GM12878 (cell line): ENCODE results near the gene PDLIM3.

ENCODE experiments used
- EZH2 ChIP-seq: IDR thresholded peaks from 2 replicates; pipeline ENCODE4 v1.6.1; 2012; ENCODE audit warnings: low read depth, mild to moderate bottlenecking, control low read depth, inconsistent platforms, low read length, borderline replicate concordance; ENCODE audit not compliant: control insufficient read depth
- SIX5 ChIP-seq: IDR thresholded peaks from 2 replicates; pipeline ENCODE4 v1.6.1; 2011; ENCODE audit warnings: mild to moderate bottlenecking, low read depth, low read length, moderate library complexity; ENCODE audit not compliant: severe bottlenecking
- SP1 ChIP-seq: IDR thresholded peaks from one replicate; pipeline ENCODE4 v1.6.1; 2011; ENCODE audit warnings: low read depth, low read length
- SREBF2 ChIP-seq: IDR thresholded peaks from 2 replicates; pipeline ENCODE4 v1.6.1; 2012; ENCODE audit warnings: mild to moderate bottlenecking, low read length
- YY1 ChIP-seq: IDR thresholded peaks from 2 replicates; pipeline ENCODE4 v1.6.1; 2011; ENCODE audit warnings: low read depth, mild to moderate bottlenecking, low read length
- ZNF207 ChIP-seq: fragments of 450-650 bp; IDR thresholded peaks from 2 replicates; pipeline ENCODE4 v1.6.1; 2014; ENCODE audit warnings: antibody characterized with exemption, mild to moderate bottlenecking, borderline replicate concordance
- TF ChIP-seq, protein P1 (sequence below), 3 experiments: IDR thresholded peaks in 2 of 3; conservative IDR thresholded peaks in 1 of 3; 2 replicates each; pipeline ENCODE4 v1.5.1; 2011; ENCODE audit warnings: low read depth in 3 of 3, low read length in 3 of 3, mild to moderate bottlenecking in 3 of 3, control low read depth in 2 of 3, moderate library complexity in 2 of 3, inconsistent platforms in 1 of 3, mixed read lengths in 1 of 3; ENCODE audit not compliant: control insufficient read depth in 2 of 3, insufficient read depth in 1 of 3; ENCODE audit errors: extremely low read depth in 1 of 3

DNA sequence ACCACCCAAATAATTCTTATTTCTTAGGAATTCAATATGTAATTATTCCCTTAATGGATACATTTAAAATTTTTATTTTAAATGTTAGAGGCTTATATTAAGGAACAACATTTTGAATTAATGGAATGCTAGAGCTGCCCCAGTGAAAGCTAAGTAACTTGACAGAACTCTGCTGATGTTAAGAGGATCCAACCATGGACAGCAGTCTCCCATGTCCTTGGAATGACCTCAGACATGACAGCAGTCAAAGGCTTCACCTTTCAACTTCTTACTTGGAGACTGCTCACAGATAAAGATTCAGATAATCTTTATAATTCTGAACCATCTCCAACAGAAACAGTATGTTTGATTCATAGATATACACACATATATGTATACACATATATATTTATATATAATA, 17.2 kb downstream of the PDLIM3 start:
- TF ChIP-seq EZH2, result no peak
- TF ChIP-seq, protein P1, sequence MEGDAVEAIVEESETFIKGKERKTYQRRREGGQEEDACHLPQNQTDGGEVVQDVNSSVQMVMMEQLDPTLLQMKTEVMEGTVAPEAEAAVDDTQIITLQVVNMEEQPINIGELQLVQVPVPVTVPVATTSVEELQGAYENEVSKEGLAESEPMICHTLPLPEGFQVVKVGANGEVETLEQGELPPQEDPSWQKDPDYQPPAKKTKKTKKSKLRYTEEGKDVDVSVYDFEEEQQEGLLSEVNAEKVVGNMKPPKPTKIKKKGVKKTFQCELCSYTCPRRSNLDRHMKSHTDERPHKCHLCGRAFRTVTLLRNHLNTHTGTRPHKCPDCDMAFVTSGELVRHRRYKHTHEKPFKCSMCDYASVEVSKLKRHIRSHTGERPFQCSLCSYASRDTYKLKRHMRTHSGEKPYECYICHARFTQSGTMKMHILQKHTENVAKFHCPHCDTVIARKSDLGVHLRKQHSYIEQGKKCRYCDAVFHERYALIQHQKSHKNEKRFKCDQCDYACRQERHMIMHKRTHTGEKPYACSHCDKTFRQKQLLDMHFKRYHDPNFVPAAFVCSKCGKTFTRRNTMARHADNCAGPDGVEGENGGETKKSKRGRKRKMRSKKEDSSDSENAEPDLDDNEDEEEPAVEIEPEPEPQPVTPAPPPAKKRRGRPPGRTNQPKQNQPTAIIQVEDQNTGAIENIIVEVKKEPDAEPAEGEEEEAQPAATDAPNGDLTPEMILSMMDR (IDR thresholded peaks at IDR 0.05 in 2 of 3, conservative IDR thresholded peaks at IDR 0.05 in 1 of 3; ENCODE audit: control insufficient read depth in 2 of 3, extremely low read depth in 1 of 3, insufficient read depth in 1 of 3, low read depth in 3 of 3, low read length in 3 of 3), result no peak
- no peak for TF ChIP-seq ZNF207
- TF ChIP-seq SIX5, result no peak
- no peak for TF ChIP-seq SP1
- TF ChIP-seq SREBF2, result no peak
- no peak for TF ChIP-seq YY1
